Large intestine (tissue), 3 donors: ENCODE results near the gene ZSWIM7. TPM values are rescaled to one million over a fixed set of nuclear protein-coding genes. Genes with fewer than 3 reads are reported as not detected.
A peak's percentile ranks its signal among the peaks of the same experiment; 100 is the strongest.
"Not testable (repeated sequence)": the region's sequence is repeated elsewhere in the genome, so short reads cannot be mapped to it uniquely, and the experiment has no call there.

Source experiments
- DNase-seq, 2 donors: peaks; one replicate each; pipeline versions ENCODE4 v3.0.0 to v3.0.0-alpha.2; 2013
- H3K27ac ChIP-seq: one replicate; pipeline ENCODE4 v1.5.1; 2013; ENCODE audit warnings: low read length
- H3K27me3 ChIP-seq: 2 replicates; pipeline ENCODE4 v1.6.1; 2013; ENCODE audit warnings: low read length; ENCODE audit not compliant: control insufficient read depth, insufficient read depth
- H3K36me3 ChIP-seq: 2 replicates; pipeline ENCODE4 v1.6.1; 2013; ENCODE audit warnings: low read length; ENCODE audit not compliant: control insufficient read depth, insufficient read depth
- H3K4me1 ChIP-seq: one replicate; pipeline ENCODE4 v1.6.1; 2013; ENCODE audit warnings: low read length; ENCODE audit not compliant: control insufficient read depth, insufficient read depth
- H3K4me3 ChIP-seq: one replicate; pipeline ENCODE4 v1.5.1; 2013; ENCODE audit warnings: low read length
- H3K9me3 ChIP-seq: one replicate; pipeline ENCODE4 v1.6.1; 2013; ENCODE audit warnings: mild to moderate bottlenecking, low read depth, low read length, moderate library complexity; ENCODE audit not compliant: control insufficient read depth
- WGBS: methylation state at CpG from one replicate; pipeline ENCODE4 v1.1.5; 2013; ENCODE audit warnings: low lambda C conversion rate; ENCODE audit not compliant: insufficient coverage; 5-methylcytosine and 5-hydroxymethylcytosine counted together
- polyA plus RNA-seq: library from polyadenylated mRNA; unstranded; fragments of 120-200 nt; gene quantifications from one replicate; pipeline ENCODE4 v1.2.1, GENCODE V29; 2013

ZSWIM7 gene
- polyA plus RNA-seq, 1 donor, result 31.6 TPM

DNA sequence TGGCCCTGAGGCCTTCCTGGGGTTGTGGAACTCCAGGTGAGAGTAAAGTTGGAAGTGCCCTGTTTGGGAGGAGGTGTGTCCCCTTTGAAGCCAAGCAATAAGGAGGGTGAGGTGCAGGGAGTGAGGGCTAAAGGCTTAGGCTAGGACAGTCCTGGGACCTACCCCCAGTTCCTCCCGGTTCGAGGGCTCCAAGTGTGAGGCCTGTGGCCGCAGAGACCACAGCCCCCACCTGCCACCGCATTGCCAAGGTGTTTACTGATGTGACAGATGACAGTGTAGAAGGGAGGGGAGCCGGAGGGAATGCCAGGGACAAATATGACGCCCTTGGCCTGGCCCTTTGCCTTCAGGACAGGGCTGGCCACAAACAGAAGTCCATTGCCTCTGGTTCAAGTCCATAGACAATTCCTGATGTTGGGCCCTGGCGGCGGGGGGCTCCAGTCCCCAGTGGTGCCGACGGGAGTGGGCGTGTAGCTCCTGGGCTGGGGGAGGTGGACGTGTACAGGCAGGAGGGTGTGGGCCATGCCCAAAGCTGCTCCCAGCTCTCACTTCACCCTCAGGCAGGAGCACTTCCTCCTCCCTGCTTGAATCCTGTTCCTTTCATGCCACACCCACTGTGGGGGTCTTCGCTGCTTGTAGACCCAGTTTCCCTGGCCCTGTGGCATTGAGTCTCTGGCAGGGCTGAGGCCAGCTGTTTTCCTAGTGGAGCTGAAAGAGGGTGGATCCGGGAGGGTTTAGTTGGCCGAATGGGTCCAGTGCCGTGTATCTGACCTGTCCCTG, 51.3 kb downstream of the ZSWIM7 start:
- H3K9me3 ChIP-seq, result no peaks in the 10 kb centered on the region
- no peak overlapping the region for H3K27ac ChIP-seq
- no peak overlapping the region for H3K4me3 ChIP-seq
- DNase-seq, result no peak
- peaks cover 18% of the 10 kb centered on the region for H3K27me3 ChIP-seq
- H3K36me3 ChIP-seq, result no peaks in the 10 kb centered on the region
- peaks cover 44% of the 10 kb centered on the region for H3K4me1 ChIP-seq
- no CpG with 5 or more reads among the region's 16 CpGs for WGBS

DNA sequence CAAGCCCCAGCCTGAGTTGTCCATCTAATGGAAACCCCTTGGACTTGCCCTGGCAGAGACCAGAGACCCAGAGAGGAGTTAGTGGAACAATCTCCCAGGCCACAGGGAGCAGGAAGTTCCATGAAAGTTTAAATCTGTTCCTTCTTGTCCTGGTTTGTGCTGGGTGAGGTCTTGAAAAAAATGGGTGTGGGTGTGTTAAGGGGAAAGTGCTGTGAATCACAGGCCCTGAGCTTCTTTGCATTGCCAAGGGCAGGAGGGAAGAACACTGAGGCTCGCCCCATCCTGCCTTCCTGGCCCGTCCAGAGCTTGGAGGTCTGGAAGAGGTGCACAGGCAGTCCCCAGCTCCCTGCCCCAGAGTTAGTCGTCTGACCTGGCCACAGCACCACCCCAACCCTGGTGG, 52.2 kb downstream of the ZSWIM7 start:
- H3K27me3 ChIP-seq, result peaks cover 18% of the 10 kb centered on the region
- no peaks in the 10 kb centered on the region for H3K36me3 ChIP-seq
- no peak overlapping the region for H3K27ac ChIP-seq
- no peak for DNase-seq
- peaks cover 36% of the 10 kb centered on the region for H3K4me1 ChIP-seq
- no CpG with 5 or more reads among the region's 3 CpGs for WGBS
- H3K4me3 ChIP-seq, result no peak overlapping the region
- no peaks in the 10 kb centered on the region for H3K9me3 ChIP-seq

DNA sequence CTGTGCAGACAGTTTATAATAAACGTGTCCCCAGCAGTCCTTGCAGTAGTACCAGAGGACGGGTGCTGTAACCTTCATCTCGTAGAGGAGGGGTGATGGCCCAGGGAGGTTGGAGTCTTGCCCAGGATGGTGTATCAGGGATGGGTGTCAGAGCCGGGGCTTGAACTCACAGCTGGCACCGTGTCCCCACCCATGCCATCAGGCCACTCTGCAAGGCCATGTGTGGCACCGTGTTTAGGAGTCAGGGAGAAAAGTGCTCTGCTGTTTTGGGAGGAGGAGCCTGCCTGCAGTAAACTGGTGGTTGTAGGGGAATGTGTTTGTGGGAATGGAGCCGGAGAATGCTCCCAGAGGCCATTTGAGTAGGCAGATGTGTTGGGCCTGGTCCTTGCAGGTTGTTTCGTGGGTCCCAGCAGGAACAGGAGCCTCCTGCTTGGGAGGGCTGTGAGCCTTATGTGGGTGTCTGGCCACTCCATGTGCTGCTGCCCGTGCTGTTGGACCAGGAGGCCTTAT, 52.8 kb downstream of the ZSWIM7 start:
- H3K36me3 ChIP-seq, result no peaks in the 10 kb centered on the region
- peaks cover 31% of the 10 kb centered on the region for H3K4me1 ChIP-seq
- peaks cover 18% of the 10 kb centered on the region for H3K27me3 ChIP-seq
- H3K27ac ChIP-seq, result no peak overlapping the region
- no CpG with 5 or more reads among the region's 9 CpGs for WGBS
- H3K4me3 ChIP-seq, result peak overlapping the region; percentile 58
- DNase-seq, result no peak
- H3K9me3 ChIP-seq, result no peaks in the 10 kb centered on the region

DNA sequence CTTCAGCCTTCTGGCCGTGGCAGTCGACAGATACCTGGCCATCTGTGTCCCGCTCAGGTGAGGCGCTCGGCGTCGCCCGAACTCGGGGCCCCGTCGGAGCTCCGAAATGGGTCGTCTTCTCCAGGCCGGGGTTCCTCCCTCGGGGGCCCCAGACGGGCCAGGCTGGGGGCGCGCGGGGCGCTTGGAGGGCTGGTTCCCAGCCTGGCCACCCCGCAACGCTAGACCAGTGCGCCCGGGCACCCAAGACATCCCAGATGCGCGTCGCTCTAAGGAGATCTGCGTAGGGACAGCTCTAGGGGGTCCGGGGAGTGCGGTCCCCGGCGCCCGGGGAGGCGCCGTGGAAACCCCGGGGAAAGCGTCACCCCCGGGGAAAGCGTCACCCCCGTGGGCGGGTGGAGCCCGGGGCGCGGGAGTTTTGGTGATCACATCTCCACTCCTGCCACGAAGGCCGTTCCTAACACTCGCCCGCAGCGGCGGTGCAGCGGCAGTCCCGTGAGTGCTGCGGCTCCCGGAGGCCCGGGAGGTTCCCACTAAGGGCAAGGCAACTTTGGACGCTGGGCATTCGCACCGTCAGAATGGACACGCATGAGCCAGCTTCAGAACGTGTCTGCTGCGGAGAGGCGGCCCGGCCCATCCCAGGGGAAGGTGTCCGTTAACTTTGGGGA, 53.8 kb downstream of the ZSWIM7 start:
- Histone ChIP-seq H3K4me1 (peaks cover 21% of the 10 kb centered on the region), H3K9me3 (no peaks in the 10 kb centered on the region), H3K36me3 (no peaks in the 10 kb centered on the region), H3K27me3 (peaks cover 18% of the 10 kb centered on the region), H3K4me3 (peak overlapping the region; percentile 58), H3K27ac (peak overlapping the region; percentile 44)
- WGBS, result no CpG with 5 or more reads among the region's 64 CpGs
- DNase-seq, result peak in 1 of 2 donors; percentile 52

DNA sequence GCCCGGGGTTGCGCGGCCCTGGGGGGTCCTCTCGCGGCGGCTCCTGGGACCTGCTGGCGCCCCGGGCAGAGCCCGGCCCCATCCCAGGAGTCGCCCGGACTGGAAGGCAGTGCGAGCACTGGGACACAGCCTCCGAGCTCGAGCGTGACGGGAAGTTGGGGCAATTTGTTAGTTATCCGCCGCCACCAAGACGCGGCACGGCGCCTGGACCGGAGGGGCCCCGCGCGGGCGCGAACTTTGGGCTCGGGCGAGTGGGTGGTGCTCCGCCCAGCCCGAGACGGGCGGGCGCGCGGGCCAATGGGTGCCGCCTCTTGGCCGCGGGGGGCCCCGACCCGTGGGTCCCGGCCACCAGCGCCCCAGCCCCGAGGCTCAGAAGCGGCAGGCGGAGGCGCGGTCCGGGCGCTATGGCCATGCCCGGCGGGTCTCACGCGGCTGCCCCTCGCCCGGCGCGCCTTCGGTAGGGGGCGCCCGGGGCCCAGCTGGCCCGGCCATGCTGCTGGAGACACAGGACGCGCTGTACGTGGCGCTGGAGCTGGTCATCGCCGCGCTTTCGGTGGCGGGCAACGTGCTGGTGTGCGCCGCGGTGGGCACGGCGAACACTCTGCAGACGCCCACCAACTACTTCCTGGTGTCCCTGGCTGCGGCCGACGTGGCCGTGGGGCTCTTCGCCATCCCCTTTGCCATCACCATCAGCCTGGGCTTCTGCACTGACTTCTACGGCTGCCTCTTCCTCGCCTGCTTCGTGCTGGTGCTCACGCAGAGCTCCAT, 54.6 kb downstream of the ZSWIM7 start, which contains the start of gene ADORA2B:
TSS of gene ADORA2B (plus strand) at position 372 of the 768 bp plus-strand sequence. CDS start at position 491, 119 bp downstream.
- Histone ChIP-seq H3K27ac (peak within 1 kb of the TSS; percentile 44), H3K4me3 (peak within 1 kb of the TSS; percentile 58)

DNA sequence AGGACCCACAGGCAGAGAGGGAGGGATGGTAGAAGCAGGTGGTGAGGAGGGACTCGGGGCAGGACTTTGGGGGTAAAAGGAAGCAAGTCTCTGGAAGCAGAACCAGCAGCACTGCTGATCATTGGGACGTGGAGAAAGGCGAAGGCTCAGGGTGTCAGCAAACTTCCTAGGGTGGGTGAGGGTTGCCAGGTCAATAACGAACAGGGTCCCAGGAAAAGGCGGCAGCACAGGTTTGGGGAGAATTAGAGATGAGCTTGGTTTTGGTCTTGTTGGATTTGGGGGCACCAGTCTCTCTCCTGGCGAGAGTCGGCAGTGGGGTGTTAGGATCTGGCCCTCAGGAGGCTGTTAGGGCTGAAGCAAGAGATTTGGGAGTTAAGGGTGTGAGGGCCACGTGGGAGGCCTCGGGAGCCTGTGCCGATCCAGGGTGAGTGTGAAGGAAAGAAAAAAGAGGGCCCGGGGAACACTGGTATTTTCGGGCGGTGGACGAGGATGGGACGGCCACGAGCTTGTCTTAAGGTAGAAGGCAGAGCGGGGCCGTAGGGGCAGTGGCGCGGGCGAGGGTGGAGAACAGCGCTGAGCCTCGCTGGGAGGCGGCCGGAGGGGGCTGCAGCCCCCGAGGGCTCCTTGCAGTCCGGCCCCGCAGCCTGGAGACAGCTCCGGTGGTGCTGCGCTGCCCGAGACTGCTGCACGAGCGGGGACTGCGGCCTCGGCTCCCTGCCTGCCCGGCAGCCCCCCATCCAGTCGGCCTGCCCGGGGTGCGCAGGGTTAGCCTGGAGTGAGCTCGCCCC, 55.3 kb downstream of the ZSWIM7 start:
- Histone ChIP-seq H3K36me3 (no peaks in the 10 kb centered on the region), H3K27ac (no peak overlapping the region), H3K4me3 (peak overlapping the region; percentile 26), H3K9me3 (no peaks in the 10 kb centered on the region), H3K27me3 (peaks cover 18% of the 10 kb centered on the region), H3K4me1 (peaks cover 18% of the 10 kb centered on the region)
- DNase-seq, result no peak
- WGBS, result no CpG with 5 or more reads among the region's 40 CpGs

More for the DNA sequence above, 54.6 kb downstream of the ZSWIM7 start, which contains the start of gene ADORA2B:
- peak; percentile 48 to 79 for DNase-seq
- H3K4me1 ChIP-seq, result peaks cover 18% of the 10 kb centered on the region
- 2% methylated on average over 11 of the region's 88 CpGs for WGBS
- no peaks in the 10 kb centered on the region for H3K36me3 ChIP-seq
- no peaks in the 10 kb centered on the region for H3K9me3 ChIP-seq
- H3K27me3 ChIP-seq, result peaks cover 18% of the 10 kb centered on the region

DNA sequence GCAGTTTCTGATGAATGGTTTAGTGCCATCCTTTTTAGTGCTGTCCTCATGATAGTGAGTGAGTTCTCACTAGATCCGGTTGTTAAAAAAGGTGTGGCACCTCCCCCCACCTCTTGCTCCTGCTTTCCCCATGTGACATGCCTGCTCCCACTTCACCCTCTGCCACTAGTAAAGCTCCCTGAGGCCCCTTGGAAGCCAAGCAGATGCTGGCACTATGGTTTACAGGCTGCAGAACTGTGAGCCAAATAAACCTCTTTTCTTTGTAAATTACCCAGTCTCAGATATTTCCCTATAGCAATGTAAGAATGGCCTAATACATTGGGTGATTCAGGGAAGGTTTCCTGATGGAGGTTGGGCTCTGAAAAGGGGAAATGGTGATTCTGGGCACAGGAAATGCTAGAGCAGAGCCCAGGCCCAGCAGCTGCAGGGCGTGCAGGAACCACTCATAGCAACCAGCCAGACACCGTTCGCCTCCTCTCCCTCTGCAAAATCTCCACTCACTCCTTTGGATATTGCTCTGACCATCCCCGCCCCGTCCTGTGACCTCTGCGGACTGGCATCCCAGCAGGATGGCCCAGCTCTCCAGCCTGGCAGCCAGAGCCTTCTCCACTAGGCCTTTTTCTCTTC, 57.2 kb downstream of the ZSWIM7 start:
- Histone ChIP-seq H3K36me3 (no peaks in the 10 kb centered on the region), H3K9me3 (no peaks in the 10 kb centered on the region), H3K4me3 (no peak overlapping the region), H3K27me3 (peaks cover 18% of the 10 kb centered on the region), H3K4me1 (peaks cover 11% of the 10 kb centered on the region), H3K27ac (no peak overlapping the region)
- no CpG with 5 or more reads among the region's 7 CpGs for WGBS
- DNase-seq, result no peak

DNA sequence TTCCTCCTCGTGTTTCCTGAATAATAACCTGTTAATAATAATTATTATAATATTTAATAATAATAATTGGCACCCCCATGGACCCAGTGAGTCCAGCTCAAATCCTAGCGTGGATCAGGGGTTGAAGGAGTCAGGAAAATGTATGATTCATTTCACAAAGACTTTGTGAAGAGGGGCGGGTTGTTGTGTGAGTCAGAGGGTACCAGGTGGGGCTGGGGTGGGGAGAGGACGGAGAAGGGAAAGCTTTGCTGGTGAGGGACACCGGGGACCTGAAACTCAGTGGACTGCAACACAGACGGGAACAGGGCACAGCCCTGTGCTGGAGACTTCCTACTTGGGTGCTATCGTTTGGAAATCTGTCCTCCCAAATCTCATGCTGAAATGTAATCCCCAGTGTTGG, 57.7 kb downstream of the ZSWIM7 start:
- H3K27me3 ChIP-seq, result peaks cover 18% of the 10 kb centered on the region
- H3K27ac ChIP-seq, result no peak overlapping the region
- no peak for DNase-seq
- H3K4me1 ChIP-seq, result peaks cover 8% of the 10 kb centered on the region
- H3K4me3 ChIP-seq, result no peak overlapping the region
- WGBS, result 100% methylated on average over 1 of the region's 7 CpGs
- H3K9me3 ChIP-seq, result no peaks in the 10 kb centered on the region
- H3K36me3 ChIP-seq, result no peaks in the 10 kb centered on the region

DNA sequence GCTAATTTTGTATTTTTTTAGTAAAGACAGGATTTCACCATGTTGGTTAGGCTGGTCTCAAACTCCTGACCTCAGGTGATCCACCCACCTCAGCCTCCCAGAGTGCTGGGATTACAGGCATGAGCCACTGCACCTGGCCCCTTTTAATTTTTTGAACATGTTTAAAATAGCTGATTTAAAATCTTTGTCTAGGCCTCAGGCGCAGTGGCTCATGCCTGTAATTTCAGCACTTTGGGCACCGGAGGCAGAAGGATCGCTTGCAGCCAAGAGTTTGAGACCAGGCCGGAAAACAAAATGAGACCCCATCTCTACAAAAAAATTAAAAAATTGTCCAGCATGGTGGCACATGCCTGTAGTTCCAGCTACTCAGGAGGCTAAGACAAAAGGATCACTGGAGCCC, 63.0 kb downstream of the ZSWIM7 start:
- H3K9me3 ChIP-seq, H3K4me1 ChIP-seq, H3K27me3 ChIP-seq, DNase-seq, H3K4me3 ChIP-seq, H3K27ac ChIP-seq, H3K36me3 ChIP-seq: not testable (repeated sequence)
- 100% methylated on average over 2 of the region's 4 CpGs for WGBS
